B cell (primary cell): ENCODE results near the gene COA5. TPM values are rescaled to one million over a fixed set of nuclear protein-coding genes. Genes with fewer than 3 reads are reported as not detected.

Experiments
- ATAC-seq: fragments of 200-7000 bp; cut with Tn5 transposase; one replicate; pipeline ENCODE4 v1.10.0; 2021; ENCODE audit warnings: low read depth, mild to moderate bottlenecking, moderate number of reproducible peaks, moderate library complexity
- CTCF ChIA-PET: fragments of 350-600 bp; sonication (Branson Sonifier 250); formaldehyde crosslinking; loops from one replicate; lab custom pipeline; 2021; ENCODE audit warnings: antibody characterized with exemption, inconsistent platforms; lab: Charles Lee
- POLR2A ChIA-PET: fragments of 350-600 bp; sonication (Branson Sonifier 250); formaldehyde crosslinking; loops from one replicate; lab custom pipeline; 2021; ENCODE audit warnings: antibody characterized with exemption; lab: Charles Lee
- DNase-seq: peaks from one replicate; pipeline ENCODE4 v3.0.0; 2013
- H2AFZ ChIP-seq: 2 replicates; pipeline ENCODE4 v1.6.1; 2012; ENCODE audit warnings: mild to moderate bottlenecking, low read depth, low read length; ENCODE audit not compliant: insufficient read depth, poor library complexity, severe bottlenecking
- H3K27ac ChIP-seq, 2 donors: 1 replicate in 1 of 2; 2 replicates in 1 of 2; pipeline ENCODE4 v1.5.1; 2012 to 2013; ENCODE audit warnings: low read length in 2 of 2, mild to moderate bottlenecking in 2 of 2, moderate library complexity in 1 of 2
- H3K27me3 ChIP-seq, 4 experiments: fragments of 200-600 bp in 1 of 4; sonication (generic) in 1 of 4; replicated peaks in 1 of 4; 1 replicate in 2 of 4; 2 replicates in 2 of 4; pipeline versions ENCODE4 v1.6.1 to v1.7.0; 2013 to 2016; ENCODE audit warnings: low read length in 3 of 4, mild to moderate bottlenecking in 2 of 4, mixed read lengths in 1 of 4, moderate library complexity in 1 of 4; ENCODE audit not compliant: insufficient read depth in 4 of 4, control insufficient read depth in 3 of 4; ENCODE audit errors: control extremely low read depth in 1 of 4
- H3K36me3 ChIP-seq, 2 experiments: replicated peaks in 1 of 2; 1 replicate in 1 of 2; 2 replicates in 1 of 2; pipeline versions ENCODE4 v1.6.1 to v1.7.1; 2013; ENCODE audit warnings: low read length in 1 of 2; ENCODE audit not compliant: insufficient read depth in 2 of 2, control insufficient read depth in 1 of 2; ENCODE audit errors: control extremely low read depth in 1 of 2, extremely low read depth in 1 of 2
- H3K4me1 ChIP-seq, 2 donors: fragments of 200-600 bp in 1 of 2; sonication (generic) in 1 of 2; 1 replicate in 1 of 2; 2 replicates in 1 of 2; pipeline versions ENCODE4 v1.5.1 to v1.6.1; 2013 to 2017; ENCODE audit warnings: low read length in 2 of 2; ENCODE audit not compliant: control insufficient read depth in 2 of 2, insufficient read depth in 2 of 2
- H3K4me2 ChIP-seq: replicated peaks from 2 replicates; pipeline ENCODE3; 2012; ENCODE audit warnings: mild to moderate bottlenecking, low read depth, low read length; ENCODE audit not compliant: poor library complexity, severe bottlenecking
- H3K4me3 ChIP-seq, 5 experiments: fragments of 200-600 bp in 1 of 5; sonication (generic) in 1 of 5; 1 replicate in 3 of 5; 2 replicates in 2 of 5; pipeline versions ENCODE4 v1.5.1 to v1.7.0; 2011 to 2016; ENCODE audit warnings: low read length in 4 of 5, mild to moderate bottlenecking in 4 of 5, low read depth in 2 of 5, control low read depth in 1 of 5, moderate library complexity in 1 of 5; ENCODE audit not compliant: insufficient read depth in 1 of 5; ENCODE audit errors: control extremely low read depth in 1 of 5, extremely low read depth in 1 of 5
- H3K79me2 ChIP-seq: fragments of 200-600 bp; sonication (generic); one replicate; pipeline ENCODE4 v1.6.0; 2016; ENCODE audit warnings: low read length; ENCODE audit not compliant: control insufficient read depth, insufficient read depth
- H3K9ac ChIP-seq: fragments of 200-600 bp; sonication (generic); 2 replicates; pipeline ENCODE4 v1.6.1; 2017; ENCODE audit warnings: mild to moderate bottlenecking, low read length, moderate library complexity
- H3K9me3 ChIP-seq, 3 donors: one replicate each; pipeline versions ENCODE4 v1.6.1 to v1.7.1; 2013; ENCODE audit warnings: low read length in 2 of 3; ENCODE audit not compliant: control insufficient read depth in 2 of 3, insufficient read depth in 1 of 3; ENCODE audit errors: control extremely low read depth in 1 of 3
- H4K20me1 ChIP-seq: 2 replicates; pipeline ENCODE4 v1.6.0; 2012; ENCODE audit warnings: mild to moderate bottlenecking, low read length; ENCODE audit not compliant: insufficient read depth, control insufficient read depth, poor library complexity, severe bottlenecking
- H3K27ac Mint-ChIP-seq: one replicate; pipeline ENCODE4 v1.8.0; 2021; ENCODE audit warnings: mixed read lengths
- H3K27me3 Mint-ChIP-seq: one replicate; pipeline ENCODE4 v1.8.0; 2021; ENCODE audit warnings: mixed read lengths
- H3K4me1 Mint-ChIP-seq: one replicate; pipeline ENCODE4 v1.8.0; 2021; ENCODE audit warnings: mixed read lengths
- H3K4me3 Mint-ChIP-seq: one replicate; pipeline ENCODE4 v1.8.0; 2021; ENCODE audit warnings: mixed read lengths
- H3K9me3 Mint-ChIP-seq: one replicate; pipeline ENCODE4 v1.8.0; 2022; ENCODE audit warnings: mixed read lengths; ENCODE audit not compliant: insufficient read depth
- CTCF ChIP-seq: fragments of 200-600 bp; IDR thresholded peaks from one replicate; pipeline ENCODE4 v1.8.0; 2022; ENCODE audit warnings: antibody characterized with exemption, mild to moderate bottlenecking
- EZH2 ChIP-seq: IDR thresholded peaks from 2 replicates; pipeline ENCODE4 v1.6.1; 2012; ENCODE audit warnings: borderline replicate concordance, low read depth, mild to moderate bottlenecking, moderate library complexity, low read length; ENCODE audit not compliant: insufficient read depth, poor library complexity, severe bottlenecking
- WGBS: methylation state at CpG from one replicate; pipeline ENCODE4 v1.1.5; 2013; ENCODE audit warnings: missing lambda C conversion rate; ENCODE audit not compliant: insufficient coverage; 5-methylcytosine and 5-hydroxymethylcytosine counted together
- intact Hi-C: fragments of 100-400 bp; cut with micrococcal nuclease; formaldehyde crosslinking; loops from one replicate; pipeline ENCODE4 v1.10.0; 2022
- polyA plus RNA-seq: library from polyadenylated mRNA; depleted of rRNA; stranded (reverse); fragments of >200 nt; gene quantifications from 2 replicates; pipeline ENCODE4 v1.2.3, GENCODE V29; 2012
- total RNA-seq, 2 donors: library from RNA; stranded (reverse); fragments of 120-200 nt in 1 of 2; gene quantifications; 1 replicate in 1 of 2; 2 replicates in 1 of 2; pipeline versions ENCODE4 v1.2.3 to v1.2.4, GENCODE V29; 2013 to 2022

COA5 gene
- total and polyA plus RNA-seq, 2 donors (not counting 1 experiment from before 2014, with no cell fraction given) = 23.2 to 46.9 TPM

GRCh38 chr2:98556344-98557033 lies 51.8 kb downstream of the COA5 start:
- peaks cover 8 to 36% of the 10 kb centered on the region in 2 donors for H3K4me1 ChIP-seq
- peak overlapping the region in 1 of 2 donors; percentile 71 for H3K27ac ChIP-seq
- H3K4me3 ChIP-seq = no peak overlapping the region
- ChIA-PET CTCF (interaction anchor here (1.4 to 5.5 kb wide), 3 partner anchors 13 to 281 kb away, joined by 3 to 31 read pairs (median 4); no protein-coding TSS in a partner anchor), POLR2A (interaction anchor here (0.6 to 1.2 kb wide), 3 partner anchors 10 to 1425 kb away, joined by 3 read pairs; no protein-coding TSS in a partner anchor)
- no peaks in the 10 kb centered on the region for H3K9me3 ChIP-seq
- no peaks in the 10 kb centered on the region for H4K20me1 ChIP-seq
- ATAC-seq (peak; percentile 98), DNase-seq (peak; percentile 88)
- H3K27ac Mint-ChIP-seq = peak overlapping the region; percentile 86
- TF ChIP-seq EZH2 = no peak
- H3K36me3 ChIP-seq = peaks cover 1 to 28% of the 10 kb centered on the region in 2 experiments
- H3K9ac ChIP-seq = no peak overlapping the region
- peaks cover 46% of the 10 kb centered on the region for H3K4me1 Mint-ChIP-seq
- peak overlapping the region; percentile 57 for H3K4me3 Mint-ChIP-seq
- peak overlapping the region; percentile 36 for H3K4me2 ChIP-seq
- H3K79me2 ChIP-seq = no peaks in the 10 kb centered on the region
- no peaks in the 10 kb centered on the region for H3K9me3 Mint-ChIP-seq
- H3K27me3 ChIP-seq = no peaks in the 10 kb centered on the region
- no peaks in the 10 kb centered on the region for H3K27me3 Mint-ChIP-seq
- peak overlapping the region; percentile 4 for H2AFZ ChIP-seq
- intact Hi-C loops = loop anchor here (2.0 to 5.0 kb wide), 3 partner anchors 52 to 144 kb away; partner anchors contain the start of genes COA5 and UNC50
- 78% methylated on average over 2 of the region's 5 CpGs for WGBS

- ChIA-PET CTCF (interaction anchor here (5.5 kb wide), 1 partner anchor 14 kb away, joined by 31 read pairs; no protein-coding TSS in a partner anchor), POLR2A (interaction anchor here (1.2 kb wide), 1 partner anchor 9 kb away, joined by 3 read pairs; no protein-coding TSS in a partner anchor)
- peaks cover 46% of the 10 kb centered on the region for H3K4me1 Mint-ChIP-seq
- Histone ChIP-seq H3K27me3 (no peaks in the 10 kb centered on the region), H3K4me2 (no peak overlapping the region), H2AFZ (no peak overlapping the region), H3K79me2 (no peaks in the 10 kb centered on the region), H3K4me3 (no peak overlapping the region), H3K9me3 (no peaks in the 10 kb centered on the region), H3K9ac (no peak overlapping the region), H3K36me3 (peaks cover 1 to 28% of the 10 kb centered on the region in 2 experiments), H3K4me1 (peaks cover 8 to 36% of the 10 kb centered on the region in 2 donors), H3K27ac (no peak overlapping the region), H4K20me1 (no peaks in the 10 kb centered on the region)
- TF ChIP-seq EZH2 (no peak), CTCF (no peak)
- DNase-seq (no peak), ATAC-seq (no peak)
- peak overlapping the region; percentile 34 for H3K4me3 Mint-ChIP-seq
- peak overlapping the region; percentile 86 for H3K27ac Mint-ChIP-seq
- H3K9me3 Mint-ChIP-seq = no peaks in the 10 kb centered on the region
- H3K27me3 Mint-ChIP-seq = no peaks in the 10 kb centered on the region
- WGBS = 100% methylated on average over 8 of the region's 8 CpGs
- intact Hi-C loops = loop anchor here (2.0 to 5.0 kb wide), 3 partner anchors 53 to 143 kb away; partner anchors contain the start of genes COA5 and UNC50
These were observed 52.6 kb downstream of the COA5 start for GRCh38 chr2:98555696-98556095.
